Measurements from ENCODE around the gene TRIM10.
A peak's percentile ranks its signal among the peaks of the same experiment; 100 is the strongest.
"Not testable (repeated sequence)": the region's sequence is repeated elsewhere in the genome, so short reads cannot be mapped to it uniquely, and the experiment has no call there.

TRIM10 gene

GRCh38 chr6:30127238-30128093 is 33.5 kb downstream of the TRIM10 start:
- DNase-seq = no peak

- peak; percentile 26 for DNase-seq
Observed at GRCh38 chr6:30122515-30122914, 38.5 kb downstream of the TRIM10 start.

- peak; percentile 23 for DNase-seq
Observed at GRCh38 chr6:30121446-30122366, 39.3 kb downstream of the TRIM10 start.

GRCh38 chr6:30118691-30119090 is 42.3 kb downstream of the TRIM10 start:
- not testable (repeated sequence) for DNase-seq

- DNase-seq = no peak
Observed at GRCh38 chr6:30116724-30117123, 44.3 kb downstream of the TRIM10 start.

GRCh38 chr6:30113841-30114240 is 47.2 kb downstream of the TRIM10 start:
- no peak for DNase-seq

GRCh38 chr6:30113003-30113759 is 47.8 kb downstream of the TRIM10 start, which contains the start of gene TRIM31:
TSS of gene TRIM31 (minus strand) at chr6:30113090. CDS start at chr6:30112805, 285 bp downstream.
- no peak for DNase-seq

- no peak for DNase-seq
Observed at GRCh38 chr6:30112402-30112994, 48.5 kb downstream of the TRIM10 start.

GRCh38 chr6:30111266-30111856 is 49.6 kb downstream of the TRIM10 start:
- no peak for DNase-seq

- DNase-seq = no peak
Observed at GRCh38 chr6:30104661-30105060, 56.4 kb downstream of the TRIM10 start.

GRCh38 chr6:30103872-30104179 is 57.2 kb downstream of the TRIM10 start:
- DNase-seq = no peak

GRCh38 chr6:30102970-30103871 is 57.8 kb downstream of the TRIM10 start:
- DNase-seq = peak; percentile 84

- peak; percentile 70 for DNase-seq
Observed at GRCh38 chr6:30102414-30102969, 58.5 kb downstream of the TRIM10 start.

Data from HCEC 1CT (cell line).